AG10803 (cell line): ENCODE results near the gene CDCP1.

Source experiments
- DNase-seq: peaks from one replicate; pipeline ENCODE4 v3.0.0; 2010; ENCODE audit warnings: low read depth
- H3K4me3 ChIP-seq: 2 replicates; pipeline ENCODE4 v1.5.1; 2011; ENCODE audit warnings: mild to moderate bottlenecking, low read length, control low read depth
- TF ChIP-seq, protein P1 (sequence below): conservative IDR thresholded peaks from 2 replicates; pipeline ENCODE4 v1.5.1; 2011; ENCODE audit warnings: mild to moderate bottlenecking, low read length, control low read depth, inconsistent platforms

The CDCP1 gene

DNA sequence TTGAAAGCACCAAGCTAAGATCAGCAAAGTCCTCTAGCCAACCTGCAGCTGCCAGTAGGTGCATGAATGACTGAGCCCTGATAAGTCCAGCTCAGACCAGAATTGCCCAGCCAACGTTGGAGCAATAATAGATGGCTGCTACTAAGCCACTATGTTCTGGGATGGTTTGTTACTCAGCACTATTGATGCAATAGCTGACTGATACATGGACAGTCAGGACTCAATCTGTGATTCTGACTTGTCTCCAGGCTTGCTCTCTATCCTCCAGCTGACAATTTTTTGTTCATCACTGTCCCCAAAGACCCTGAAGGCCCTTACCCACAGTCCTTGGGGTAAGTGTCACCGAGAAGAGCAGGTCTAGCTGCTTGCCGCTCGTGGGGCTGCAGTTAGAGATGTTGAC, 55.3 kb downstream of the CDCP1 start:
- TF ChIP-seq, protein P1, sequence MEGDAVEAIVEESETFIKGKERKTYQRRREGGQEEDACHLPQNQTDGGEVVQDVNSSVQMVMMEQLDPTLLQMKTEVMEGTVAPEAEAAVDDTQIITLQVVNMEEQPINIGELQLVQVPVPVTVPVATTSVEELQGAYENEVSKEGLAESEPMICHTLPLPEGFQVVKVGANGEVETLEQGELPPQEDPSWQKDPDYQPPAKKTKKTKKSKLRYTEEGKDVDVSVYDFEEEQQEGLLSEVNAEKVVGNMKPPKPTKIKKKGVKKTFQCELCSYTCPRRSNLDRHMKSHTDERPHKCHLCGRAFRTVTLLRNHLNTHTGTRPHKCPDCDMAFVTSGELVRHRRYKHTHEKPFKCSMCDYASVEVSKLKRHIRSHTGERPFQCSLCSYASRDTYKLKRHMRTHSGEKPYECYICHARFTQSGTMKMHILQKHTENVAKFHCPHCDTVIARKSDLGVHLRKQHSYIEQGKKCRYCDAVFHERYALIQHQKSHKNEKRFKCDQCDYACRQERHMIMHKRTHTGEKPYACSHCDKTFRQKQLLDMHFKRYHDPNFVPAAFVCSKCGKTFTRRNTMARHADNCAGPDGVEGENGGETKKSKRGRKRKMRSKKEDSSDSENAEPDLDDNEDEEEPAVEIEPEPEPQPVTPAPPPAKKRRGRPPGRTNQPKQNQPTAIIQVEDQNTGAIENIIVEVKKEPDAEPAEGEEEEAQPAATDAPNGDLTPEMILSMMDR: no peak

DNA sequence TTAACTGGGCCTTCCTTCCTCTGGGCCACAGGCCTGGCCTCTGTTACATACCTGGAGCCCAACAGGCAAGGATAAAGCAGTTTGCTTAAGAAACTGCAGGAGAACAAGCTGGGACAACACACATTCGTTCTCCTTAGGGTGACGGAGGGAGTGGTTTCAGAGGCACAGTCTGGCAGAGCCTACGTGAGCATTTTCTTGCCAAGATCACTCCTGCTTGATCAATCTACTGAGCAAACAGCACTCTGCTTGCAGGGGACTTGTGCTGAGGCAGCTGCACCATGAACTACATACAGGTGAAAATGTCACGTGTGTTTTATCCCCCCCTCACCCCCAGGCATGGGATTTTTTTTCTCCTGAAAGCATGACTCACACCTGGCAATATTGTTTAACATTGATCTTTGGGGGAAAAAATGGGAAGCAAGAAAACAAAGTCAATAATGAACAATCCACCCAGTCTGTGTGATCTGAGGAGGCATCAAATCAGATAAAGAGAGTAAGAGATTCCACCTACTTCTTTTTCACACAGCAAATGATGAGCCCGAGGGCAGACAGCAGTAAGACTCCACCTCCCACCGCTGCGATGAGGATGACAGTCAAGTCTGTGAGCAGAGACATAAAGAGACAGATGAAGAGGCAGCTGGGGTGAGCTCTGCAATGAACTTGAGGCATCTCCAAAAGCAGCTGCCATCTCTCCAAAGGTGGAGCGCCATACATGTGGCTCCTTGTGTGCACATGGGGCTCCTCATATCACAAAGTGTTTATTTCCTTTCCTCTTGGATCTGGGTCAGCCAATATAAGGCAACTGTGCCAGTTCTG, 57.4 kb downstream of the CDCP1 start:
- H3K4me3 ChIP-seq: no peak overlapping the region
- TF ChIP-seq, protein P1: no peak
- no peak for DNase-seq

More for the DNA sequence above, 55.3 kb downstream of the CDCP1 start:
- no peak for DNase-seq
- no peak overlapping the region for H3K4me3 ChIP-seq

- DNase-seq: no peak
- TF ChIP-seq, protein P1: no peak
- no peak overlapping the region for H3K4me3 ChIP-seq
Measured at GRCh38 chr3:45087155-45087554, 59.0 kb downstream of the CDCP1 start.

- DNase-seq: peak; percentile 93
- TF ChIP-seq, protein P1: peak; percentile 37
- no peak overlapping the region for H3K4me3 ChIP-seq
Measured at GRCh38 chr3:45084820-45085816, 61.1 kb downstream of the CDCP1 start.

DNA sequence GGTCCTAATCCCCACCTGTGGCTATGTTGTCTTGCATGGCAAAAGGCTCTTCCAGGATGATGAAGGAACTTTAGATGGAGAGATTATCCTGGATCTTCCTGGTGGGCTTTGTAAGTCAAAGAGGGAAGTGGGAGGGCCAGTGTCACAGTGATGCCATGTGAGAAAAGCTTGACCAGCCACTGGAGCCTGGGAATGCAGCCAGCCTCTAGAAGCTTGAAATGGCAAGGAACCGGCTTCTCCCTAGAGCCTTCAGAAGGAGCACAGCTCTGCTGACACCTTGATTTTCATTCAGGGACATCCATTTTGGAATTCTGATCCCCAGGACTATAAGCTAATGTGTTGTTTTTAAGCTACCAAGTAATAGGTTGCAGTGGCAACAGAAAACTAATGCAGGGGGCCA, 61.8 kb downstream of the CDCP1 start:
- DNase-seq: no peak
- TF ChIP-seq, protein P1: no peak
- H3K4me3 ChIP-seq: no peak overlapping the region

- H3K4me3 ChIP-seq: no peak overlapping the region
- TF ChIP-seq, protein P1: no peak
- DNase-seq: no peak
Measured at GRCh38 chr3:45083023-45083422, 63.2 kb downstream of the CDCP1 start.
